ENCODE data around the gene BLVRB.
"Not testable (repeated sequence)": the region's sequence is repeated elsewhere in the genome, so short reads cannot be mapped to it uniquely, and the experiment has no call there.

BLVRB gene

GRCh38 chr19:40452016-40452415, 13.5 kb downstream of the BLVRB start:
- DNase-seq: no peak

- DNase-seq: no peak
Observed at GRCh38 chr19:40450664-40451063, 14.9 kb downstream of the BLVRB start.

GRCh38 chr19:40449506-40449905, 16.0 kb downstream of the BLVRB start:
- DNase-seq: no peak

GRCh38 chr19:40446263-40446784, 19.2 kb downstream of the BLVRB start:
- no peak for DNase-seq

GRCh38 chr19:40445780-40446262, 19.7 kb downstream of the BLVRB start:
- DNase-seq: peak in 1 of 51 donors; percentile 1

GRCh38 chr19:40444825-40445312, 20.7 kb downstream of the BLVRB start:
- no peak for DNase-seq

GRCh38 chr19:40444000-40444824, 21.3 kb downstream of the BLVRB start, which contains the start of gene SERTAD3:
SERTAD3 (minus strand) TSS chr19:40444335; CDS start chr19:40442080, 2,255 bp downstream.
- DNase-seq: peak; percentile 75 to 99 (median 97)

GRCh38 chr19:40443131-40443999, 22.2 kb downstream of the BLVRB start:
- DNase-seq: peak; percentile 90 to 99 (median 97)

GRCh38 chr19:40442328-40443130, 23.0 kb downstream of the BLVRB start:
- no peak for DNase-seq

- no peak for DNase-seq
Observed at GRCh38 chr19:40441719-40442253, 23.8 kb downstream of the BLVRB start.

- DNase-seq: no peak
Observed at GRCh38 chr19:40438284-40438683, 27.3 kb downstream of the BLVRB start.

- DNase-seq: peak in 49 of 51 donors; percentile 25 to 86 (median 72)
Observed at GRCh38 chr19:40433391-40434216, 31.9 kb downstream of the BLVRB start.

- not testable (repeated sequence) for DNase-seq
Observed at GRCh38 chr19:40432760-40433159, 32.8 kb downstream of the BLVRB start.

- DNase-seq: no peak
Observed at GRCh38 chr19:40431698-40432097, 33.8 kb downstream of the BLVRB start.

- DNase-seq: not testable (repeated sequence)
Observed at GRCh38 chr19:40430242-40430641, 35.3 kb downstream of the BLVRB start.

- DNase-seq: not testable (repeated sequence)
Observed at GRCh38 chr19:40428197-40428596, 37.3 kb downstream of the BLVRB start.

GRCh38 chr19:40425450-40426287, 39.9 kb downstream of the BLVRB start, which contains the start of gene SERTAD1:
SERTAD1 (minus strand) TSS chr19:40425992; CDS start chr19:40423546, 2,446 bp downstream.
- peak; percentile 88 to 100 (median 100) for DNase-seq
